HPDE6-E6E7 (cell line): ENCODE data around the gene KDM5A.
A peak's percentile ranks its signal among the peaks of the same experiment; 100 is the strongest.
"Not testable (repeated sequence)": the region's sequence is repeated elsewhere in the genome, so short reads cannot be mapped to it uniquely, and the experiment has no call there.

ENCODE experiments used
- DNase-seq: peaks from one replicate; pipeline ENCODE4 v3.0.0; 2011; ENCODE audit warnings: missing footprints; ENCODE audit errors: extremely low spot score

KDM5A gene

DNA sequence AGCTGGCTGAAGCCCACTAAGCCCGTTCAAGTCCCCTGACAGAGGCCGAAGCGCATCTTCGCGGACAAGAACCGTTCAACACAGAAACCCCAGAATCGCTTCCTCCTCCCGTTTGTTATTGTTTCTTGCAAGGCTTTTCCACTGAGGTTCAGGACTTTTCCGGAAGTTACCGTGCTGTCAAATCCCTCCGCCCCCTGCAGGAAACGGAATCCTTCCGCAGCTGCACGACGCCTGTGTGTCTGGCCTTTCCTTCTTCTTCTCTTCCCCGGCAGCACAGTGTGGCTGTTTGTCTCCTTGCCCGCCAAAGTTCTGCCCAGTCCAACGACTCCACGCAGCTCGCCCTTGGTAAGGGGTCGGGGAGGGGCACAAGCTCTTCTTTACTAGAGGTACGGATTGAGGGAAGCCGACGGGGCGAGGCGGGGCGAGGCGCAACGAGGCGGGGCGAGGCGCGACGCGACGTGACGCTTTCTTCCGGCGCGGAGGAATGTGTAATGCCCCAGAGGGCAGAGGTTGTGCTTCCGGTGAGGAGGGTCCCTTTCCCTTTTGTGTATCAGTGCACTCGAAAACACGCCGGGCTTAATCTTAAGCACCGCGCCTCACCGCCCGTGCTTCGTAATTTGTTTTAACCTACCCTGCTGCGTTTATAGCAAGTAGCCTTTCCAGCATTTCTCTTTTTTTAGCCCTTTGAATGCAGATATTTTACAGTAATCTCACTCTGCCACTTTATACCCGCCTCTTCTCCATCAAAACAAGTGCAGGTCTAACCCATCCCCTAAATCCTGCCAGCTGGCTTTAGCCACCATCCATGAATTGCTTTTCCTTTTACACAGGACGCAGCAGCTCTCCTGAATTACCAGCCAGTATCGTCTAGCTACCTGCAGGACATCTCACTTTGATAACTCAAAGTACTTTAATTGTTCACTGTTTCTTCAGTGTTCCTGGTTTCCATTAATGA lies at the start of gene KDM5A:
Gene KDM5A, minus strand, starts transcription at position 179 of the 955 bp plus-strand sequence. CDS start 229 bp downstream, outside the sequence.
- peak; percentile 78 for DNase-seq

DNA sequence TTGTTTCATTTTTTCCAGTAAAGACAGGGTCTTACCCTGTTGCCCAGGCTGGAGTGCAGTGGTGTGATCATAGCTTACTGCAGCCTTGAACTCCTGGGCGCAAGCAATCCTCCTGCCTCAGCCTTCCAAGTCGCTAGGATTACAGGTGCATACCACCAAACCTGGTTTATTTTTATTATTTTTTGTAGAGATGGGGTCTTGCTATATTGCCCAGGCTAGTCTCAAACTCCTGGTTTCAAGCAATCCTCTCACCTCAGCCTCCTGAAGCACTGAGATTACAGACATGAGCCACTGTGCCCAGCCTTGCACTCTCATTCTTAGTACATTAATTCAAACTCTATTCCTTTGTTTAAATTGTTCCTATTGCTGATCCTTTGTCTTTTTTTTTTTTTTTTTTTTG lies 46.6 kb upstream of the KDM5A start:
- not testable (repeated sequence) for DNase-seq

DNA sequence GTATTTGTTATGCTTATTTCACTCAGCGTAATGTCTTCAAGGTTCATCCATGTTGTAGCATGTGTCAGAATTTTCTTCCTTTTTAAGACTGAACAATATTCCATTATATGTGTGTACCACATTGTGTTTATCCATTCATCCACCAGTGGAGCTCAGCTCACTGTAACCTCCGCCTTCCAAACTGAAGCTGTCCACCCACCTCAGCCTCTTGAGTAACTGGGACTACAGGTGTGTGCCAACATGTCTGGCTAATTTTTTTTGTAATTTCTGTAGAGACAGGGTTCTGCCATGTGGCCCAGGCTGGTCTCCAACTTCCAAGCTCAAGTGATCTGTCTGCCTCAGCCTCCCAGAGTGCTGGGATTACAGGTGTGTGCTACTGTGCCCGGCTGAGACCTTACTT lies 33.4 kb upstream of the KDM5A start:
- no peak for DNase-seq

DNA sequence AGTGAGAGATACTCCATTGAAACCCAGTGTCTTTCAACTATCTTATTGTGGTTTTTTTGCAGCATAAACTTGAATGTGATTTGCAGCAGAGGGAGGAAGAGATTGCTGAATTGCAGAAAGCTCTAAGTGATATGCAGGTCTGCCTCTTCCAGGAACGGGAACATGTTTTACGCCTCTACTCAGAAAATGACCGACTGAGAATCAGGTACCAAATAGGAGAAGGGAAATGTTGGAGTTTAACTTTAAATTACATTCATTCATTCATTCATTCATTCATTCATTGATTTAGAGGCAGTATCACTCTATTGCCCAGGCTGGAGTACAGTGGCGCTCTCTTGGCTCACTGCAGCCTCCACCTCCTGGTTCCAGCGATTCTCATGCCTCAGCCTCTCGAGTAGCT lies 29.3 kb upstream of the KDM5A start:
- no peak for DNase-seq

DNA sequence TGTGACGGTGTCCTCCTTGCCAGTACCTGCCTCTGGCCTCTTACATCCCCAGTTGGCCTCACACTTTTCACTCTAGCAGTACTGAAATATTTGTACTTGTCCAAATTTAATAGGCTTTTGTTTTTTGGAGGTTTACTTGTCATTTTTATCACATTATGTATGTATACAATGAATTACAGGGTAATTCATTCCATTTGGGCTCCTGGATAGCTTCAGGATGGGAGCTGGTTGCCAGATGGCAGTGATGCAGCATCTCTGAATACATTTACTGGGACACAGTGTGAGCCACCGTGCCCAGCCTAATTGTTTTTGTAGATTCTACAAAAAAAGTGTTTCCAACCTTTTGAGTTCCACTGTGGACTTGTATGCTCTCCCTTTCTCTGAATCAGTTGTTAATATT lies 25.7 kb upstream of the KDM5A start:
- DNase-seq: no peak

DNA sequence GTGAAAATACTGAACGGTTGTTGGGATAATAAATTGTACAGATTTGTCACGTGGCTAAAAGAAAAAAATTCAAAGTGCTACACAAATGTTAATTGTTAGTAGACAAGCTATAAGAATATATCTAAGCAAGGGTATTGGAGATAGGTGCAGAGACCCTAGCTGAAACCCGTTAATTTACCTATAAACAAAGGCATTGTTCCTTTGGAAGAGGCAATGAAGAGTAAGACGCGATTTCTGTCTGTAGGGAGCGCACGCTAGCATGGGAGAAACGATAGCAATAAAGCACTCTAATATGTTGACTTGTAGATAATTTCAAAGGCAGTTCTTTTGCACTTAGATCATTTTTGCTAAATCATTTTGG lies 12.9 kb upstream of the KDM5A start:
- no peak for DNase-seq

DNA sequence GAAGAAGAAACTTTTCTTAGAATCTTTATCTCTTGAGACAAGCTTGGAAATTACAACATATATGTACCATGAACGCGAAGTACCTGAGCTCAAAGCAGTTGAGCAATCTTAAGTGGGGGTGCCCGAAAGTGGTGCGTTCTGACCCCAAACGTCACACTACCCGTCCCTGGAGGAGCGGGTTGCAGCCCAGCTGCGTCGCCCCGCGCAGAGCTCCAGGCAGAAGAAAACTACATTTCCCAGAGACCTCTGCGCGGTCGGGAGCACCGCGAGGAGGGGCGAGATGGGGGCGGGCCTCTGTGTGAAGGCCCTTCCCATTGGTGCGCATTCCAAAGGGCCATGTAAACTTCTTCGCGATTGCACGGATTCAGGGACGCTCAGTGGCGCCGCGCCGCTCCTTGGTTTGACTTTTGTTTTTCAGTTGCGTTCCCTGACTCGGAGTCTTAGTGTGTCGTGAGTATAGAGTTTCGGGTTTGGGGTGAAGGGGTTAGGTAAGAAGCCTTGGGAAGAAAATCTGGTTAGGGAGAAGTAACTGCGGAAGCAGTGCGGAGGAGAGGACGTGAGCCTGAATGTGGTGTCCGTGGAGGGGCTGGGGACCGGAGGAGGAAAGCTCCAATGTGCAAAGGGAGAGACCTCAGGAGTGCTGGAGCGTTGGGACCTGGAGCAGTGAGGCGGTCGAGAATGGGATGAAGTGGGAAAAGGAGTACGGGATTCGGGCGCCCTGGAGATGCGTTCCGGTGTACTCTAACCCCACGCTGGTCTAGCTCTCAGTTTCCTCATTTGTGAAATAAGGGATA lies 12.3 kb upstream of the KDM5A start, which contains the start of gene CCDC77:
Gene CCDC77, plus strand, starts transcription at position 410 of the 794 bp plus-strand sequence. CDS start 7,740 bp downstream, outside the sequence.
- peak; percentile 91 for DNase-seq

DNA sequence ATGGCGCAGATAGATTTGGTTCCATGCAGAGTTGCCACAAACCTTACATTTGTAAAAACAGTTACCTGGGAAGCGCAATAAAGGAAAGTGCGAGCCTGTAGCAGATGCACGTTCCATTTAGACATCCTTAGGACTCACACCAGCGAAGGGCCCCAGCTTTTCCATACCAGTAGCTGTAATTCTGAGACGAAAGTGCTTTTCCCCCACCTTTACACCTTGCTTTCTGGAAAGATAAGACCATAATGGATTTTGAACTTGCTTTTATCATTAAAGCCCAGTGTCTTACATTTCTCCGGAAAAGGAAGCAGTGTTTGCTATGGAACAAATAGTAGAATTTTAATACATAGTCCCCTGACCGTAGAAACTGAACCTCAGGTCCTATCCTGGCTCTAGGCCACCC lies 11.7 kb upstream of the KDM5A start:
- no peak for DNase-seq

DNA sequence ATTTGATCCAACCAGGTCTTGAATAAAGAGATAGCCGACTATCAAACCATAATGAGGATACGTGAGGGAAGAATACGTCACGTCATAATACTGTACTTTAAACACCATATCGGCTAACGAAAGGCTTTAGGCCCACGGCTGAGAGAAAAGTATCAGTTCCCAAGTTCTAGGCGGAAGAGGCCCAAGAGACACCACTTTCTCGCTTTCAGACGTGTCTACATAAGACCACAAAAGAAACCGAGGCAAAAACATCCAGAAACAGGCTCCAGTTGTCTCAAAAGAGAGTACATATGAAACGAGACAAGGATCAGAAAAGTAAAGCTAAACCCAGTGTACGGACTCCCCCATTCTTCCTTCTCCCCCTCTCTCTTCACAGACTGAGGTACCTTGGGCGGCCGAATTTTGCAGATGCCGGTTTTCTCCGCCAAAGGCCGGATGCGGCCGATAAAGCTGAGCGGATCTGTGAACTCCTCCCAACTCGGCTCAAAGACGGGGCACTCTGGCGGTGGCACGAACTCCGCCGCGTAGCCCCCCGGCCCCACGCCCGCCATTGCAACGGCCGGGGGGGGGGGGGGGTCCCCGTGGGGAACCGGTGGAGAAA lies 479 bp downstream of the KDM5A start:
- peak; percentile 13 for DNase-seq

DNA sequence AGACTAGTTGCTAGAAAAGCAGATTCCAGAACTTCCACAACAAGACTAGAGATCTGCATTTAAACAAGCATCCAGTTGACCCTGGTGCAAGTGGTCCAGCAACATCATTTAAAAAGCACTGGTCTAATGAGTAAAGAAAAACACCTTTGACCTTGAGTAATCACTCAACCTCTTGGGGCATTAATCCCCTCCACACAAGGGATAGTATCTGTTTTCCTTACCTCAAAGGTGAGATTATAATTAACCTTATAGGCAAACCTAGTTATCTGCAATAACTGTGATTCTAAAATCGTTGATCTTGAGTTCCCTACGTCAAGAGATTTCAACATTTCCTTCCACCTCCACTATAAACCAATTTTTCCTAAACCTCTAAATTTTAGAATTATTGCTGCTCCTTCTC lies 1.1 kb downstream of the KDM5A start:
- DNase-seq: no peak

DNA sequence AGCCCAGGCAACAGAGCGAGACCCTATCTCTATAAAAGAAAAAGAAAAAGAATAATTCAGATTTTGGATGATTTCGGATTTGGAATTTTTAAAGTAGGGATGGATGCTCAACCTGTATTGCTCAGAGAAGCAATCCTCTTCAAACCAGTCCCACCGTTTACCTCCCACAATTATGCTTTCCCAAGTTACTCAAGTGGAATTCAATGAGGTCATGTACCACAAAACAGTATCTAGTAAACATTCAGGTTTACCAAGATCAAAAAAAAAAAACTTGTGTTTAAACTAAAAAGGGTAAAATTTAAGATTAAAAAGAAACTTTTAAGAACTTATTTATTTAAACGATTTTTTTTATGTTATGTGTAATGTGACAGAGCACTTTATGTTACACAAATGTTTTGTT lies 2.5 kb downstream of the KDM5A start:
- DNase-seq: no peak

DNA sequence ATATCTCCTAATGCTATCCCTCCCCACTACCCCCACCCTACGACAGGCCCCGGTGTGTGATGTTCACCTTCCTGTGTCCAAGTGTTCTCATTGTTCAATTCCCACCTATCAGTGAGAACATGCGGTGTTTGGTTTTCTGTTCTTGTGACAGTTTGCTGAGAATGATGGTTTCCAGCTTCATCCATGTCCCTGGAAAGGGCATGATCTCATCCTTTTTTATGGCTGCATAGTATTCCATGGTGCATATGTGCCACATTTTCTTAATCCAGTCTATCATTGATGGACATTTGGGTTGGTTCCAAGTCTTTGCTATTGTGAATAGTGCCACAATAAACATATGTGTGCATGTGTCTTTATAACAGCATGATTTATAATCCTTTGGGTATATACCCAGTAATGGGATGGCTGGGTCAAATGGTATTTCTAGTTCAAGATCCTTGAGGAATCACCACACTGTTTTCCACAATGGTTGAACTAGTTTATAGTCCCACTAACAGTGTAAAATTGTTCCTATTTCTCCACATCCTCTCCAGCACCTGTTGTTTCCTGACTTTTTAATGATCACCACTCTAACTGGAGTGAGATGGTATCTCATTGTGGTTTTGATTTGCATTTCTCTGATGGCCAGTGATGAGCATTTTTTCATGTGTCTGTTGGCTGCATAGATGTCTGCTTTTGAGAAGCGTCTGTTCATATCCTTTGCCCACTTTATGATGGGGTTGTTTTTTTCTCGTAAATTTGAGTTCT lies 18.2 kb downstream of the KDM5A start:
- DNase-seq: not testable (repeated sequence)

DNA sequence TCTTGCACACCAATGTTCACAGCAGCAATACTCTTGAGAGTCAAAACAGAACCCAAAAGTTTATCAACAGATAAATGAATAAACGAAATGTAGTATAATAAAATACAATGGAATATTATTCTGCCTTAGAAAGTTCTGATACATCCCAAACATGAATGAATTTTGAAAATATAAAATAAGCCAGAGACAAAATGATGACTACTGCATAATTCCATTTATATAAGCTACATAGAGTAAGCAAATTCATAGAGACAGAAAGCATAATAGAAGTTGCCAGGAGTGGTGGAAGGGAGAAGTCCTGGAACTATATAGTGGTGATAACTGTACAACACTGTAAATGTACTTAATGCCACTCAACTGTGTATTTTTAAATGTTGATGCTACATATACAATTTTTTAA lies 21.1 kb downstream of the KDM5A start:
- DNase-seq: no peak

DNA sequence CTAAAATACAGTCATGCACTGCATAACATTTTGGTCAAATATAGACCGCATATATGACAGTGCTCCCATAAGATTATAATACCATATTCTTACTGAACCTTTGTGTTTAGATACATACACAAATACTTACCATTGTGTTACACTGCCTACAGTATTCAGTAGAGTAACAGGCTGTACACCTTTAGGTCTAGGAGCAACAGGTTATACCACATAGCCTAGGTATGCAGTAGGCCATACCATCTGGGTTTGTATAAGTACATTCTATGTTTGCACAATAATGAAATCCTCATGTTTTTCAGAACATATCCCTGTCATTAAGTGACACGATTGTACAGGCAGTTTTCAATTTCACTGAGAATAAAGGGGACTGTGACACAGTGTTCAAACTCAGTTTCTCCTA lies 22.3 kb downstream of the KDM5A start:
- DNase-seq: no peak

DNA sequence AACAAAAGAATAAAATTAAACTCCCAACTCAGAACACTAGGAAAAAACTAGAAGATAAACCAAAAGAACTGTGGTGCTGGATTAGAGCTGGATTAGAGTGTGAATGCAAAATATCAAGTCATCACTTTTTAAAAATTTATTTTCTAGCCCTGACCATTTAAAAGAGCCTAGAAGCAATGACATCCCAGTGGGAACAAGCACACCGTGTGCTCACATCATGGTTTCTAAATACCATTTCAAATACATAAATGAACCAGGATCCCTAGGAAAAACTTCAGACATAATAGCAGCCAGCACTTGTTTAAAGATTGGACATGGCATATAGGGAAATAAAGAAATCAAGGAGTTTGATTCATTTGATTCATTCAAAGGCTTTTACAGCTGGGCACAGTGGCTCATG lies 30.0 kb downstream of the KDM5A start:
- no peak for DNase-seq

DNA sequence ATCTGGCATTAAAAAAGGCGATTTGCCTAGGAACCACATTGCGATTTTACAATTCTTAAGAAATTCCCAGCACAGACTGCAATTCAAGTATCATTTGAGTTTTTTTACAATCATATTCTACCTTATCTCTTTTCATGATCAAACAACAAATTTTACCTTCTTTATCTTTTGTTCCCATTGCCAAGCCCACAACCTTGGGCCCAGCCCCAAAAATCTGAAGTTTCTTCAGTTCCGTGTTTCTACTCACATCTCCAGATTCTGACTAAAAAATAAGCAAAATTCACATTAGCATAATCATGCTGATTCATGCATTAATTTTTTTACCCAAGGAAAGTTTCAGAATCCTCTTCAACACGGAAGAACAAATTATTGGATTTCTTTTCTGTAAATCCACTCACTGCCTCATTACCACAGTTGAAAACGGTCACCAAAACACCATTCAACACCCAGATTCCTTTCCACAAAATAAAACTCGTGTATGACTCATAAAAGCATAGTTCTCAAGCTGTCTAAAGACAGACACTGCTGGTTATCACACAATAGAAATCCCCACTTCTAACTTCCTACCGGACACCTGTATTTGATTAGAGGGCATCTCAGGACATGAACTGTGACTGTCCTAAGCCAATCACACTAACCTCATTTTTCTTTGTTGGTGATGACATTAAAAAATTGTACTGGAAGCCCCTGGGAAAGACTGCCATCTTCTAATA lies 32.7 kb downstream of the KDM5A start:
- DNase-seq: no peak

DNA sequence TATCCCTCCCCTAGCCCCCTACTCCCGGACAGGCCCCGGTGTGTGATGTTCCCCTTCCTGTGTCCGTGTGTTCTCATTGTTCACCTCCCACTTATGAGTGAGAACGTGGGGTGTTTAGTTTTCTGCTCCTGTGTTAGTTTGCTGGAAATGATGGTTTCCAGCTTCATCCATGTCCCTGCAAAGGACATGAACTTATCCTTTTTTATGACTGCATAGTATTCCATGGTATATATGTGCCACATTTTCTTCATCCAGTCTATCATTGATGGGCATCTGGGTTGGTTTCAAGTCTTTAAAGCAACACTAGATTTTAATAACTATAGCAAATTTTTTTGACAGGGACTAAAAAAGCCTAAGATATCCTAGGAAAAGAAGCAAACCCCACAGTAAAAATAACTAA lies 37.9 kb downstream of the KDM5A start:
- DNase-seq: not testable (repeated sequence)

DNA sequence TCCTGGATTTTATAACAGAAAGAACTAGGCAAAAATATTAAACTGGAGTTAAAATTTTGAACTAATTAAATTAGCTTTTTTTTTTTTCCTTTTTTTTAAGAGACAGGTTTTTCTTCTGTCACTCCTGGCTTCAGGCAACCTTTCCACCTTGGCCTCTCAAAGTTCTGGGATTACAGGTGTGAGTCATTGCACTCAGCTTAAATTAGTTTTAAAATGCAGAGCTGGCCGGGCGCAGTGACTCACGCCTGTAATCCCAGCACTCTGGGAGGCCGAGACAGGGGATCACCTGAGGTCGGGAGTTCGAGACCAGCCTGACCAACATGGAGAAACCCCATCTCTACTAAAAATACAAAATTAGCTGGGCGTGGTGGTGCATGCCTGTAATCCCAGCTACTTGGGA lies 39.5 kb downstream of the KDM5A start:
- DNase-seq: not testable (repeated sequence)

DNA sequence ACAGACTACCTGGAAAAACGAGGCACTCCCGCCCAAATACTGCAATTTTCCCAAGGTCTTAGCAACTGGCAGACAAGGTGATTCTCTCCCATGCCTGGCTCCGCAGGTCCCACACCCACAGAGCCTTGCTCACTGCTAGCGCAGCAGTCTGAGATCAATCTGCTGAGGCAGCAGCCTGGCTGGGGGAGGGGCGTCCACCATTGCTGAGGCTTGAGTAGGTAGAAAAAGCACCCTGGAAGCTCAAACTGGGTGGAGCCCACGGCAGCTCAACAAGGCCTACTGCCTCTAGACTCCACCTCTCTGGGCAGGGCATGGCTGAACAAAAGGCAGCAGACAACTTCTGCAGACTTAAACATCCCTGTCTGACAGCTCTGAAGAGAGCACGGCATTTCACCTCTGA lies 46.1 kb downstream of the KDM5A start:
- not testable (repeated sequence) for DNase-seq

DNA sequence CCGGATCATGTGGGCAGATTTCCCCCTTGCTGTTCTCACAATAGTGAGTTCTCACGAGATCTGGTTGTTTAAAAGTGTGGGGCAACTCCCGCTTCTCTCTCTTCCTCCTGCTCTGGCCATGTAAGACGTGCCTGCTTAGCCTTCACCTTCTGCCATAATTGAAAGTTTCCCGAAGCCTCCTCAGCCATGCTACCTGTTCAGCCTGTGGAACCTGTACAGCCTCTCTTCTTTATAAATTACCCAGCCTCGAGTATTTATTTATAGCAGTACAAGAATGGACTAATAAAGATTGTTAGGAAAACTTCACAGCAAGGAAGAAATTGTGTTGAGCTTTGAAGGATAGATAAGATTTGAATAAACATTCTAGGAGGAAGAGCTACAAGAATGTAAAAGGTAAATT lies 52.1 kb downstream of the KDM5A start:
- DNase-seq: no peak

DNA sequence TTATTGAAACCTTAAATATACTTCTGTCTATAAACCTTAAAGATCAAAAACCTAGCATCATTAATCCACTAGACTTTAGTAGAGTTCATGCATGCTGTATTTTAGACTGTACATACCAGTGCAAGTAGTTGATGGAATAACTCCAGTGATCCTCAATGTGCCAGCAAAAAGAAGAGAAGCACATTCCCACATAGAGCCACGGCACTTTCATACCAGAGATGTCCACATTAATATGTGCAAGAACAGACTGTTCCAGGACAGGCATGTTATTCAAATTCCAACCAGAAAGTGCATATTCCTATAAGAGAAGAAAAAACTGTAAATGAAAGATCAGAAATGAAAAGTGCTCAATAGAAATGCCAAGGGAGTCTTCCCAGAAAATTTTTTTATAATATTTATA lies 55.0 kb downstream of the KDM5A start:
- no peak for DNase-seq
